GM12878 (cell line): ENCODE data around the gene CLEC16A. TPM values are rescaled to one million over a fixed set of nuclear protein-coding genes. Genes with fewer than 3 reads are reported as not detected.
A peak's percentile ranks its signal among the peaks of the same experiment; 100 is the strongest.

Experiments
- EGR1 ChIP-seq, 2 experiments: IDR thresholded peaks; 1 replicate in 1 of 2; 2 replicates in 1 of 2; pipeline ENCODE4 v1.6.1; 2011 to 2012; ENCODE audit warnings: low read depth in 2 of 2, low read length in 2 of 2, borderline replicate concordance in 1 of 2, mild to moderate bottlenecking in 1 of 2, moderate library complexity in 1 of 2
- HCFC1 ChIP-seq: fragments of 150-350 bp; IDR thresholded peaks from 2 replicates; pipeline ENCODE4 v1.6.1; 2014; ENCODE audit warnings: low read length
- IKZF2 ChIP-seq, 2 experiments: fragments of 450-650 bp; IDR thresholded peaks; 2 replicates each; pipeline ENCODE4 v1.6.1; 2017; ENCODE audit warnings: mild to moderate bottlenecking in 2 of 2, moderate library complexity in 2 of 2
- NFXL1 ChIP-seq: fragments of 450-650 bp; IDR thresholded peaks from 2 replicates; pipeline ENCODE4 v1.6.1; 2017; ENCODE audit warnings: antibody characterized with exemption, mild to moderate bottlenecking, borderline replicate concordance
- PAX5 ChIP-seq: IDR thresholded peaks from 2 replicates; pipeline ENCODE4 v1.6.1; 2011; ENCODE audit warnings: low read depth, low read length, borderline replicate concordance
- RAD51 ChIP-seq: fragments of 450-650 bp; IDR thresholded peaks from 2 replicates; pipeline ENCODE4 v1.6.1; 2016; ENCODE audit warnings: moderate library complexity, mild to moderate bottlenecking, inconsistent platforms
- RFX5 ChIP-seq: IDR thresholded peaks from 2 replicates; pipeline ENCODE4 v1.6.1; 2011; ENCODE audit warnings: low read depth, low read length, improper control_type of control experiment
- SMAD1 ChIP-seq: fragments of 450-650 bp; IDR thresholded peaks from 2 replicates; pipeline ENCODE4 v1.6.1; 2018; ENCODE audit warnings: mild to moderate bottlenecking, low read depth; ENCODE audit not compliant: partially characterized antibody
- SMAD5 ChIP-seq: IDR thresholded peaks from 2 replicates; pipeline ENCODE4 v1.6.1; 2016; ENCODE audit warnings: antibody characterized with exemption, low read depth
- TBL1XR1 ChIP-seq: IDR thresholded peaks from 2 replicates; pipeline ENCODE4 v1.6.1; 2012; ENCODE audit warnings: low read depth, low read length, improper control_type of control experiment
- ZNF207 ChIP-seq: fragments of 450-650 bp; IDR thresholded peaks from 2 replicates; pipeline ENCODE4 v1.6.1; 2014; ENCODE audit warnings: antibody characterized with exemption, mild to moderate bottlenecking, borderline replicate concordance
- ZNF217 ChIP-seq: fragments of 450-650 bp; IDR thresholded peaks from 2 replicates; pipeline ENCODE4 v1.6.1; 2017; ENCODE audit warnings: antibody characterized with exemption, mild to moderate bottlenecking
- ZZZ3 ChIP-seq: IDR thresholded peaks from 2 replicates; pipeline ENCODE4 v1.6.1; 2011; ENCODE audit warnings: low read depth; ENCODE audit not compliant: control insufficient read depth, insufficient read length
- polyA plus RNA-seq, 11 experiments: library from polyadenylated mRNA; depleted of rRNA in 4 of 11; unstranded in 6 of 11; stranded (reverse) in 5 of 11; fragments of >200 nt; fragmentation: Nextera tagmentation in 4 of 11; fragmentation: Illumina TruSeq in 1 of 11; extraction: Ambion mirVana in 4 of 11; extraction: Trizol in 1 of 11; gene quantifications; 1 replicate in 1 of 11; 2 replicates in 10 of 11; pipeline versions ENCODE4 v1.2.1 to v1.2.3, GENCODE V29; 2011 to 2016; ENCODE audit warnings: inconsistent platforms in 2 of 11, missing spikeins in 2 of 11, low read depth in 1 of 11
- total RNA-seq, 4 experiments: library from RNA; depleted of rRNA in 3 of 4; stranded (reverse); fragments of >200 nt in 3 of 4; fragmentation: Illumina TruSeq in 1 of 4; extraction: Trizol in 1 of 4; gene quantifications; 2 replicates each; pipeline versions ENCODE4 v1.2.1 to v1.2.3, GENCODE V29; 2013 to 2021
- TF ChIP-seq, protein P1 (sequence below): fragments of 150-350 bp; IDR thresholded peaks from 2 replicates; pipeline ENCODE4 v1.6.1; 2014; ENCODE audit warnings: mild to moderate bottlenecking, low read depth, low read length
- TF ChIP-seq, protein P2 (sequence below): fragments of 450-650 bp; IDR thresholded peaks from 2 replicates; pipeline ENCODE4 v1.6.1; 2018; ENCODE audit warnings: mild to moderate bottlenecking, low read depth, moderate library complexity; ENCODE audit not compliant: partially characterized antibody

Gene CLEC16A
- total and polyA plus RNA-seq, 10 of the 15 experiments (the other 5 are each of a cell fraction or from before 2014, with no cell fraction given): 1.5 to 28.8 (median 19.2) TPM

DNA sequence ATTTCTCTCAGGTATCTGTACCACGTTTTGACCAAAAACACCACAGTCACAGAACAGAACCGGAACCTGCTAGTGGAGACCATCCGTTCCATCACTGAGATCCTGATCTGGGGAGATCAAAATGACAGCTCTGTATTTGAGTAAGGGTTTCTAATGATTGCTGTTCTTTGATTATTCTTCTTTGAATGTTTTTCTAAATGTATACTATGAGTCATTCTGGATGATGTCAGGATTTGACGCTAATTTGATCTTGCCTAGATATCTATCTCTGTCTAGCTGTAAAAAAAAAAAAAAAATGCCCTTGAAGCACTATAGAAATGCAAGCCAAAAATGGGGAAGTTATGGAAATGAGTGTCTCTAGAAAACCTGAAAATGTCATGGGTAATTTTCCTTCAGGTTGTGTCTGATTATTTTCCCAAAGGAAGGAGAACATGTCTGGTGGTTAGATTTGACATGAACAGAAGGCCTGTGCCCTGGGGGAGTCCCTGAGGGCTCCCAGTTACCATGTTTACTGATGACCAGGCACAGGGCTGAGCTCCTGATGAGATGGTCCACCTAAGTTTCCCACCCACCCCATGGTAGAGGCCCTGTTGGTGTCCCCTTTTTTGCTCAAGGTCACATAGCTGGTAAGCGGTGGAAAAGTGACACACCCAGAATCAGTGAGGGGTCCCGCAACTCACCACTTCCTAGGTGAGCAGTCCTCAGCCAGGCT, 13.6 kb downstream of the CLEC16A start (continued):
- TF ChIP-seq, protein P1, sequence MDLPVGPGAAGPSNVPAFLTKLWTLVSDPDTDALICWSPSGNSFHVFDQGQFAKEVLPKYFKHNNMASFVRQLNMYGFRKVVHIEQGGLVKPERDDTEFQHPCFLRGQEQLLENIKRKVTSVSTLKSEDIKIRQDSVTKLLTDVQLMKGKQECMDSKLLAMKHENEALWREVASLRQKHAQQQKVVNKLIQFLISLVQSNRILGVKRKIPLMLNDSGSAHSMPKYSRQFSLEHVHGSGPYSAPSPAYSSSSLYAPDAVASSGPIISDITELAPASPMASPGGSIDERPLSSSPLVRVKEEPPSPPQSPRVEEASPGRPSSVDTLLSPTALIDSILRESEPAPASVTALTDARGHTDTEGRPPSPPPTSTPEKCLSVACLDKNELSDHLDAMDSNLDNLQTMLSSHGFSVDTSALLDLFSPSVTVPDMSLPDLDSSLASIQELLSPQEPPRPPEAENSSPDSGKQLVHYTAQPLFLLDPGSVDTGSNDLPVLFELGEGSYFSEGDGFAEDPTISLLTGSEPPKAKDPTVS: no peak
- TF ChIP-seq IKZF2 (IDR thresholded peaks at IDR 0.05) (peak; percentile 62 to 81; a peak in 3 of 4 replicates), SMAD5 (no peak), EGR1 (IDR thresholded peaks at IDR 0.05; ENCODE audit: borderline replicate concordance in 1 of 2, low read depth in 2 of 2, low read length in 2 of 2) (no peak), RFX5 (no peak), TBL1XR1 (0 out of 2 replicates have a peak, but pooled peaks have one; percentile 7), ZNF207 (no peak), SMAD1 (no peak), HCFC1 (no peak), PAX5 (no peak), RAD51 (no peak), NFXL1 (no peak), ZNF217 (no peak), ZZZ3 (no peak)
- TF ChIP-seq, protein P2, sequence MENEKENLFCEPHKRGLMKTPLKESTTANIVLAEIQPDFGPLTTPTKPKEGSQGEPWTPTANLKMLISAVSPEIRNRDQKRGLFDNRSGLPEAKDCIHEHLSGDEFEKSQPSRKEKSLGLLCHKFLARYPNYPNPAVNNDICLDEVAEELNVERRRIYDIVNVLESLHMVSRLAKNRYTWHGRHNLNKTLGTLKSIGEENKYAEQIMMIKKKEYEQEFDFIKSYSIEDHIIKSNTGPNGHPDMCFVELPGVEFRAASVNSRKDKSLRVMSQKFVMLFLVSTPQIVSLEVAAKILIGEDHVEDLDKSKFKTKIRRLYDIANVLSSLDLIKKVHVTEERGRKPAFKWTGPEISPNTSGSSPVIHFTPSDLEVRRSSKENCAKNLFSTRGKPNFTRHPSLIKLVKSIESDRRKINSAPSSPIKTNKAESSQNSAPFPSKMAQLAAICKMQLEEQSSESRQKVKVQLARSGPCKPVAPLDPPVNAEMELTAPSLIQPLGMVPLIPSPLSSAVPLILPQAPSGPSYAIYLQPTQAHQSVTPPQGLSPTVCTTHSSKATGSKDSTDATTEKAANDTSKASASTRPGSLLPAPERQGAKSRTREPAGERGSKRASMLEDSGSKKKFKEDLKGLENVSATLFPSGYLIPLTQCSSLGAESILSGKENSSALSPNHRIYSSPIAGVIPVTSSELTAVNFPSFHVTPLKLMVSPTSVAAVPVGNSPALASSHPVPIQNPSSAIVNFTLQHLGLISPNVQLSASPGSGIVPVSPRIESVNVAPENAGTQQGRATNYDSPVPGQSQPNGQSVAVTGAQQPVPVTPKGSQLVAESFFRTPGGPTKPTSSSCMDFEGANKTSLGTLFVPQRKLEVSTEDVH: no peak
